ENCODE data around the gene USP7.

DNA sequence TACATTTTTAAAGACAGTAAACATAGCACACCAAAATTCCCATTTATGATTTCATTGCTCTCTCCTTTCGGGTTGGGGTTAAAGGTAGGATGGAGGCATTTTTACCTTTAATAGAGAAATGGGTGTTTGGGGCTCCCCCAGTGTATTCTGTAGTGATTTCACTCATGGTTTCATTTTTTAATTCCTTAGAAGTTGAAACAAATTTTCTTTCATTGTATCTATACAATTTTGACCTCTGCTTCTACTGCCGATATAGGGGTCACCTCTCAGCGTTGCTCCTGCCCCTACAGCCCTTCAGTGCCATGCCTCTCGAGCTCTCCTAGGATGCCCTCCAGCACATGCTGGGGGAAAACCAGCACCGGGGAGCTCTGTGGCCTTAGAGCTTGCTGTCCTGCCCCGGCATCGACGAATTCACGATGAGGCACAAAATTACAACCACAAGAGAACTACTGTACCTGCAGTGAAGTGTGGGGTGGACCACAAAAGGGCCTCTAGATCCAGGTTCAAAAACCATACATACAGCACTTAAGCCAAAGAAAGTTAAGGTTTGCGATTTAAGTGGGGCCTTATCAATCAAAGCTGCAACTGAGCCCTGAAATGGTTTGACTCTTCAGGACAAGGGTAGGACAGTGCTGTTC, 42.2 kb downstream of the USP7 start:
- TF ChIP-seq SP1 (IDR thresholded peaks at IDR 0.05) (no peak), TARDBP (IDR thresholded peaks at IDR 0.05) (no peak)

Measured in HEK293T (cell line).